NCI-H82 treated with DMSO at 0.1 percent for 48 hours (cell line): ENCODE results near the gene GJD3.
A peak's percentile ranks its signal among the peaks of the same experiment; 100 is the strongest.
"Not testable (repeated sequence)": the region's sequence is repeated elsewhere in the genome, so short reads cannot be mapped to it uniquely, and the experiment has no call there.

Source experiments
- DNase-seq: peaks from one replicate; lab custom pipeline; 2025; ENCODE audit not compliant: unreplicated experiment; lab: John Stamatoyannopoulos, UW

Gene GJD3

GRCh38 chr17:40369923-40370322 lies 5.4 kb upstream of the GJD3 start:
- no peak for DNase-seq

- DNase-seq, result not testable (repeated sequence)
Observed at GRCh38 chr17:40367728-40368127, 3.2 kb upstream of the GJD3 start.

- DNase-seq, result no peak
Observed at GRCh38 chr17:40366861-40367518, 2.5 kb upstream of the GJD3 start.

GRCh38 chr17:40366076-40366860 lies 1.7 kb upstream of the GJD3 start:
- no peak for DNase-seq

GRCh38 chr17:40364906-40365305 lies 369 bp upstream of the GJD3 start:
- DNase-seq, result no peak

GRCh38 chr17:40363111-40363827 lies 1.3 kb downstream of the GJD3 start:
- no peak for DNase-seq

- DNase-seq, result no peak
Observed at GRCh38 chr17:40362696-40363110, 1.8 kb downstream of the GJD3 start.

- DNase-seq, result no peak
Observed at GRCh38 chr17:40361925-40362695, 2.4 kb downstream of the GJD3 start.

- DNase-seq, result no peak
Observed at GRCh38 chr17:40361063-40361924, 3.2 kb downstream of the GJD3 start.

GRCh38 chr17:40360091-40360490 lies 4.4 kb downstream of the GJD3 start:
- DNase-seq, result no peak

GRCh38 chr17:40358323-40359038 lies 6.1 kb downstream of the GJD3 start:
- peak; percentile 54 for DNase-seq

- DNase-seq, result no peak
Observed at GRCh38 chr17:40356990-40357881, 7.3 kb downstream of the GJD3 start.

GRCh38 chr17:40355804-40356758 lies 8.5 kb downstream of the GJD3 start:
- no peak for DNase-seq

GRCh38 chr17:40355123-40355803 lies 9.3 kb downstream of the GJD3 start:
- peak; percentile 7 for DNase-seq

- DNase-seq, result no peak
Observed at GRCh38 chr17:40354221-40355122, 10.1 kb downstream of the GJD3 start.
